Amniotic stem cell (primary cell): ENCODE data around the gene MYOC.
"Not testable (repeated sequence)": the region's sequence is repeated elsewhere in the genome, so short reads cannot be mapped to it uniquely, and the experiment has no call there.

Source experiments
- DNase-seq: peaks from one replicate; lab custom pipeline; 2025; lab: John Stamatoyannopoulos, UW

Gene MYOC

GRCh38 chr1:171653796-171654195, 1.3 kb upstream of the MYOC start:
- no peak for DNase-seq

GRCh38 chr1:171646249-171646560, 6.3 kb downstream of the MYOC start:
- no peak for DNase-seq

GRCh38 chr1:171645553-171646248, 6.8 kb downstream of the MYOC start:
- DNase-seq: no peak

- peak; percentile 76 for DNase-seq
Measured at GRCh38 chr1:171644805-171645483, 7.5 kb downstream of the MYOC start.

- no peak for DNase-seq
Measured at GRCh38 chr1:171643156-171643555, 9.3 kb downstream of the MYOC start.

GRCh38 chr1:171642197-171642596, 10.3 kb downstream of the MYOC start:
- no peak for DNase-seq

- no peak for DNase-seq
Measured at GRCh38 chr1:171641076-171641864, 11.2 kb downstream of the MYOC start.

GRCh38 chr1:171640225-171640624, 12.3 kb downstream of the MYOC start:
- no peak for DNase-seq

- no peak for DNase-seq
Measured at GRCh38 chr1:171637928-171638576, 14.4 kb downstream of the MYOC start.

- no peak for DNase-seq
Measured at GRCh38 chr1:171636141-171636540, 16.3 kb downstream of the MYOC start.

- no peak for DNase-seq
Measured at GRCh38 chr1:171635661-171636060, 16.8 kb downstream of the MYOC start.

- no peak for DNase-seq
Measured at GRCh38 chr1:171628225-171628624, 24.3 kb downstream of the MYOC start.

GRCh38 chr1:171627020-171627419, 25.5 kb downstream of the MYOC start:
- no peak for DNase-seq

- DNase-seq: no peak
Measured at GRCh38 chr1:171625225-171625624, 27.3 kb downstream of the MYOC start.

- no peak for DNase-seq
Measured at GRCh38 chr1:171623651-171624331, 28.7 kb downstream of the MYOC start.

GRCh38 chr1:171622152-171622462, 30.4 kb downstream of the MYOC start, which contains the start of gene MYOCOS:
MYOCOS (plus strand) TSS chr1:171622243; CDS start chr1:171623884, 1,641 bp downstream.
- DNase-seq: no peak

- DNase-seq: no peak
Measured at GRCh38 chr1:171616586-171616985, 35.9 kb downstream of the MYOC start.

- DNase-seq: not testable (repeated sequence)
Measured at GRCh38 chr1:171615122-171615906, 37.2 kb downstream of the MYOC start.

GRCh38 chr1:171613282-171613681, 39.2 kb downstream of the MYOC start:
- no peak for DNase-seq

GRCh38 chr1:171611306-171611705, 41.2 kb downstream of the MYOC start:
- DNase-seq: no peak

- DNase-seq: no peak
Measured at GRCh38 chr1:171610385-171610784, 42.1 kb downstream of the MYOC start.
